ENCODE results near the gene DYNC2H1. TPM values are rescaled to one million over a fixed set of nuclear protein-coding genes. Genes with fewer than 3 reads are reported as not detected.

The DYNC2H1 gene
- total RNA-seq, 2 experiments from 2014 or later: 3.0 to 3.2 TPM

DNA sequence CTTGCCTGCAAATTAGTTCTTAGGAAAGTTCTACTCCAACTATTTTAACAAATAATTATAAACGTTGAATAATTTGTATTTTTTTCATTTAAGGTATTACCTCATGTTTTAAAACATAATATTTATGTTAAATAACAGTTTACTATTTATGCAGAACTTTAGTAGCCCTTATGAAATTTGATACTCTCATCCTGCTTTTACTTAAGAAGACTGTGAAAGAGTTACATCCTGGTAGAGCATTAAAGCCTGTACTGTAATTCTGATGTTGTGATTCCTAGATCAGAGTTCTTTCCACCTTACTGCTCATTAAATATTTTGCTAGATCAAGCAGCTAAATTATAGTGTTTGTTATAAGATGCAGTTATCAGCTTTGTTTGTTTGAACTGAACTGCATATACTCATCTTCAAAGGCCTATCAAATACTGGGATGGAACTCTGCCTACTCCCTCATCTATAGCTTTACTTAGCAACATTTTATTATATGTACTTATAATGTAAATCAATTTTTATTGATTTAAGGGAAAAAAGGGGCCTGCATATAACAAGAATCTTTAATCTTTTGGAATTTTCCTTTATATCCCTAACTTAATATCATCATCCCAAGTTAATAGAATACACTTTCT lies 304.2 kb downstream of the DYNC2H1 start:
- H3K27me3 Mint-ChIP-seq: peaks cover 3% of the 10 kb centered on the region
- no peaks in the 10 kb centered on the region for H3K4me1 Mint-ChIP-seq
- peaks cover 2% of the 10 kb centered on the region for H3K9me3 Mint-ChIP-seq
- no peak overlapping the region for H3K4me3 Mint-ChIP-seq
- H3K27ac Mint-ChIP-seq: no peak overlapping the region
- no peak for DNase-seq
- H3K36me3 Mint-ChIP-seq: no peaks in the 10 kb centered on the region

- H3K4me1 Mint-ChIP-seq: no peaks in the 10 kb centered on the region
- H3K36me3 Mint-ChIP-seq: peaks cover 2% of the 10 kb centered on the region
- H3K27me3 Mint-ChIP-seq: peaks cover under 1% of the 10 kb centered on the region
- H3K4me3 Mint-ChIP-seq: no peak overlapping the region
- no peak for DNase-seq
- no peak overlapping the region for H3K27ac Mint-ChIP-seq
- H3K9me3 Mint-ChIP-seq: peaks cover 18% of the 10 kb centered on the region
Observed at GRCh38 chr11:103418014-103418413, 308.8 kb downstream of the DYNC2H1 start.

DNA sequence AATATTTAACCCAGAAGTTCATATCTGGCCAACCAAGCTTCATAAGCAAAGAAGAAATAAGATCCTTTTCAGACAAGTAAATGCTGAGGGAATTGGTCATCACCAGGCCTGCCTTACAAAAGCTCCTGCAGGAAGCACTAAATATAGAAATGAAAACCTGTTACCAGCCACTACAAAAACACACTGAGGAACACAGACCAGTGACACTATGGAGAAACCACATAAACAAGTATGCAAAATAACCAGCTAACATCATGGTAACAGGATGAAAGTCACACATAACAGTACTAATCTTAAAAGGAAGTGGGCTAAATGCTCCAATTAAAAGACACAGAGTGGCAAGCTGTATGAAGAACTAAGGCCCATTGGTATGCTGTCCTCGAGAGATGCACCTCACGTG lies 311.4 kb downstream of the DYNC2H1 start:
- Mint-ChIP-seq H3K27ac (no peak overlapping the region), H3K4me1 (no peaks in the 10 kb centered on the region), H3K36me3 (peaks cover 2% of the 10 kb centered on the region), H3K9me3 (peaks cover 18% of the 10 kb centered on the region), H3K27me3 (no peaks in the 10 kb centered on the region), H3K4me3 (no peak overlapping the region)
- DNase-seq: no peak

GRCh38 chr11:103433386-103434072 lies 324.3 kb downstream of the DYNC2H1 start:
- Mint-ChIP-seq H3K27me3 (no peaks in the 10 kb centered on the region), H3K27ac (no peak overlapping the region), H3K4me1 (no peaks in the 10 kb centered on the region), H3K36me3 (no peaks in the 10 kb centered on the region), H3K9me3 (no peaks in the 10 kb centered on the region), H3K4me3 (no peak overlapping the region)
- DNase-seq: no peak

GRCh38 chr11:103434073-103434411 lies 324.8 kb downstream of the DYNC2H1 start:
- Mint-ChIP-seq H3K36me3 (no peaks in the 10 kb centered on the region), H3K27me3 (no peaks in the 10 kb centered on the region), H3K4me3 (no peak overlapping the region), H3K9me3 (no peaks in the 10 kb centered on the region), H3K27ac (no peak overlapping the region), H3K4me1 (no peaks in the 10 kb centered on the region)
- no peak for DNase-seq

- Mint-ChIP-seq H3K27me3 (no peaks in the 10 kb centered on the region), H3K4me3 (no peak overlapping the region)
- DNase-seq: no peak
Observed at GRCh38 chr11:103436131-103436770, 327.0 kb downstream of the DYNC2H1 start.

GRCh38 chr11:103441021-103441420 lies 331.8 kb downstream of the DYNC2H1 start:
- no peak for DNase-seq
- no peaks in the 10 kb centered on the region for H3K4me1 Mint-ChIP-seq
- no peaks in the 10 kb centered on the region for H3K27me3 Mint-ChIP-seq
- H3K27ac Mint-ChIP-seq: no peak overlapping the region
- H3K4me3 Mint-ChIP-seq: no peak overlapping the region
- peaks cover 2% of the 10 kb centered on the region for H3K9me3 Mint-ChIP-seq
- H3K36me3 Mint-ChIP-seq: no peaks in the 10 kb centered on the region

More at GRCh38 chr11:103436131-103436770, 327.0 kb downstream of the DYNC2H1 start:
- Mint-ChIP-seq H3K27ac (no peak overlapping the region), H3K36me3 (no peaks in the 10 kb centered on the region), H3K4me1 (no peaks in the 10 kb centered on the region), H3K9me3 (no peaks in the 10 kb centered on the region)

GRCh38 chr11:103448966-103449365 lies 339.7 kb downstream of the DYNC2H1 start:
- no peaks in the 10 kb centered on the region for H3K27me3 Mint-ChIP-seq
- no peaks in the 10 kb centered on the region for H3K4me1 Mint-ChIP-seq
- H3K9me3 Mint-ChIP-seq: peaks cover 2% of the 10 kb centered on the region
- H3K27ac Mint-ChIP-seq: no peak overlapping the region
- H3K4me3 Mint-ChIP-seq: no peak overlapping the region
- no peaks in the 10 kb centered on the region for H3K36me3 Mint-ChIP-seq
- DNase-seq: no peak

GRCh38 chr11:103450241-103450640 lies 341.0 kb downstream of the DYNC2H1 start:
- Mint-ChIP-seq H3K4me1 (no peaks in the 10 kb centered on the region), H3K27ac (no peak overlapping the region), H3K36me3 (no peaks in the 10 kb centered on the region), H3K4me3 (no peak overlapping the region), H3K27me3 (no peaks in the 10 kb centered on the region), H3K9me3 (peaks cover 2% of the 10 kb centered on the region)
- no peak for DNase-seq

- H3K27ac Mint-ChIP-seq: no peak overlapping the region
- no peaks in the 10 kb centered on the region for H3K36me3 Mint-ChIP-seq
- no peaks in the 10 kb centered on the region for H3K4me1 Mint-ChIP-seq
- no peak overlapping the region for H3K4me3 Mint-ChIP-seq
- H3K9me3 Mint-ChIP-seq: no peaks in the 10 kb centered on the region
- H3K27me3 Mint-ChIP-seq: no peaks in the 10 kb centered on the region
- DNase-seq: no peak
Observed at GRCh38 chr11:103453126-103453525, 343.9 kb downstream of the DYNC2H1 start.

DNA sequence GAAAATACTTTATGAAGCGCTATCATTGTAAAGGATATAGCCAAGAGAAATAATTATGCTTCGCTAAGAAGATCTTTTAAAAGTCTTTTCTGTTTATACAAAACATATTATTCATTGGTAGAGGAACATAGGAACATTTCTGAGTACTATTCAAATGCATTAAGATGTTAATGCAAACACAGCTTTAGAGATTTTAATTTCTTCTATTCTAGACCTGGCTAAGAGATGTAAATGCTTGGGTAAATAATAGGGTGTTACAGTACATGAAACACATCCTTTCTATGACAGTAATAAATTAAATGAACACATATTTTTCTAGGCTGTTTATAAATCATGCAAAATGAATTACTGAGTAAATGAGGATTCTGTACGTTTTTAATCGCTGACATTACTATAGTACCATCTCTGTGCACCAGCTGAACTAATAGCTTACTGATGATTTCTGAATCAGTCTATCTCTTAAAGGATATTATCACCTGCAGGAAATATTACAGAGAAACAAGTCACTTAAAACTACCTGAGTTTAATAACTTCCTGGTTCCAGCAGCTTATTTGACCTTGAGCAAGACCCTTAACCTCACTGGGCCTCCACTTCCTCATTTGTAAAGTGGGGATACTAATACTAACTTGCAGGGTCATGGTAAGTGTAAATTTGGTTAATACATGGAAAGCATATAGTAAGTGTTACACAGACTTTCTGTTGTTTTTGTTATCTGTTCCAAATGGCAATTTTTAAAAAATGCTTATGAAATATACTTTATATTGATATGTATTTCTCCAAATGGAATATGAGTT lies 344.9 kb downstream of the DYNC2H1 start:
- Mint-ChIP-seq H3K4me1 (no peaks in the 10 kb centered on the region), H3K27ac (no peak overlapping the region), H3K4me3 (no peak overlapping the region), H3K27me3 (no peaks in the 10 kb centered on the region), H3K9me3 (no peaks in the 10 kb centered on the region), H3K36me3 (no peaks in the 10 kb centered on the region)
- DNase-seq: no peak

- H3K4me3 Mint-ChIP-seq: no peak overlapping the region
- H3K4me1 Mint-ChIP-seq: peaks cover 2% of the 10 kb centered on the region
- no peaks in the 10 kb centered on the region for H3K27me3 Mint-ChIP-seq
- DNase-seq: no peak
- no peak overlapping the region for H3K27ac Mint-ChIP-seq
- H3K36me3 Mint-ChIP-seq: no peaks in the 10 kb centered on the region
- no peaks in the 10 kb centered on the region for H3K9me3 Mint-ChIP-seq
Observed at GRCh38 chr11:103464420-103464819, 355.2 kb downstream of the DYNC2H1 start.

DNA sequence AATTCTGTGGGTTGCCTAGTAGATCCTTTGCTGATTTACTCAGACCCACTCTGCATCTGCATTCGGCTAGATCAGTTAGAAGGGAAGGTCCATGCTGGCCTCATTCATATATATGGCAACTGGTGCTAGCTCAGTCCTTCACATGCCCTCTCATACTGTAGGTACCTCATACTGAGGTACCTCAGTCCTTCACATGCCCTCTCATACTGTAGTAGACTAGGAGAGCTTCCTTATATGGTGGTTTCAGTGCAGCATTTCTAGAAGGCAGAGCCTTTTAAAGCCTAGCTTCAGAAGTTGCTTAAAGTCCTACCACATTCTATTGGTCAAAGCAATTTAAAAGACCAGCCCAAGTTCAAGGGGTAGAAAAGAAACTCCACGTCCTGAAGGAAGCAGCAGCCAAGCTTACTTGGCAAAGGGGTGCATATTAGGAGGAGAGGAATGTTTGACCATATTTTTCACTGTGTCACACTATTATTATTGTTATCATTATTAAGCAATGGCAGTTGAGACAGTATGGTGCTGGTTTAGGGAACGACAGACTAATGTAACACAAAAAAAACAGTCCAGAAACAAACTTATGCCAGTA lies 356.4 kb downstream of the DYNC2H1 start:
- no peaks in the 10 kb centered on the region for H3K36me3 Mint-ChIP-seq

GRCh38 chr11:103471546-103471945 lies 362.3 kb downstream of the DYNC2H1 start:
- H3K9me3 Mint-ChIP-seq: no peaks in the 10 kb centered on the region

More for the DNA sequence above, 356.4 kb downstream of the DYNC2H1 start:
- H3K27me3 Mint-ChIP-seq: no peaks in the 10 kb centered on the region
- DNase-seq: no peak
- peaks cover 2% of the 10 kb centered on the region for H3K4me1 Mint-ChIP-seq
- H3K27ac Mint-ChIP-seq: no peak overlapping the region
- H3K9me3 Mint-ChIP-seq: no peaks in the 10 kb centered on the region
- H3K4me3 Mint-ChIP-seq: no peak overlapping the region

GRCh38 chr11:103476874-103477273 lies 367.6 kb downstream of the DYNC2H1 start:
- Mint-ChIP-seq H3K27me3 (peaks cover 3% of the 10 kb centered on the region), H3K4me3 (no peak overlapping the region), H3K36me3 (no peaks in the 10 kb centered on the region), H3K9me3 (no peaks in the 10 kb centered on the region), H3K4me1 (no peaks in the 10 kb centered on the region), H3K27ac (no peak overlapping the region)
- no peak for DNase-seq

More at GRCh38 chr11:103471546-103471945, 362.3 kb downstream of the DYNC2H1 start:
- no peaks in the 10 kb centered on the region for H3K36me3 Mint-ChIP-seq
- no peak overlapping the region for H3K4me3 Mint-ChIP-seq
- H3K27me3 Mint-ChIP-seq: no peaks in the 10 kb centered on the region
- H3K27ac Mint-ChIP-seq: no peak overlapping the region
- no peaks in the 10 kb centered on the region for H3K4me1 Mint-ChIP-seq
- no peak for DNase-seq
